ENCODE results near the gene KCNJ15.

DNA sequence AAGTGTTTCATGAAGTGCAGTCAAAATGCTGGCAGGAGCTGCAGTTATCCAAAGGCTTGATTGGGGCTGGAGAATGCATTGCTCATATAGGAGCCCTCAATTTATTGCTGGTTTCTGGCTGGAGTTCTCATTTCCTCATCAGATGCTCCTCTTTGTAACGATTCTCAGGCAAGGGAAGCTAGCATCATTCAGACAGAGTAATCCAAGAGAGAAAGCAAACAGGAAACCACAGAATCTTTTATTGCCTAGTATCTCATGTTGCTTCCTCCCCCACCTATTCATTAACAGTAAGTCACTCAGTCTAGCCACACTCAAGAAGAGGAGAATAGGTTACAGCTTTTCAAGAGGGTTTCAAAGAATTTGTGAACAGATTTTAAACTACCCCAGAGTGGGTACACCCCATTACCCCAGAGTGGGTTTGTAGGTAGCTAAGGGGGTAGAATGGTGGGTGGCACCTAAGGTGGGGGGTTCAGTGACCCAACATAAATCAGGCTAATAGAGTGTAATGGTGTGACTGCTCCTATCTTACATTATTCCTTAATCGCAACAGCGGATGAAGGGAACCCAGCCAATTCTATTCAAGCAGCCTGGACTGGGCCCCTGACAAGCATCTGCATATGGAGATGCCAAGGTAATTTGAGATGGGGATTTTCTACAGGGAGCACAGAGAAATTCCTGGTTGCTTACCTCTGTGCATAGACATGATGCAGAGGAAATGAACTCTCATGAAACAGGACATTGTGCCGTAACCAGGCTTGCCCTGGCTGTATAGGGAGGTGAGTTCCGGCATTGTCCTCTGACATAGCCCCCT, 67.1 kb downstream of the KCNJ15 start:
- no peak for TF ChIP-seq EZH2 (IDR thresholded peaks at IDR 0.05; ENCODE audit: borderline replicate concordance, insufficient read depth, low read length, poor library complexity, severe bottlenecking)
- TF ChIP-seq, protein P1, sequence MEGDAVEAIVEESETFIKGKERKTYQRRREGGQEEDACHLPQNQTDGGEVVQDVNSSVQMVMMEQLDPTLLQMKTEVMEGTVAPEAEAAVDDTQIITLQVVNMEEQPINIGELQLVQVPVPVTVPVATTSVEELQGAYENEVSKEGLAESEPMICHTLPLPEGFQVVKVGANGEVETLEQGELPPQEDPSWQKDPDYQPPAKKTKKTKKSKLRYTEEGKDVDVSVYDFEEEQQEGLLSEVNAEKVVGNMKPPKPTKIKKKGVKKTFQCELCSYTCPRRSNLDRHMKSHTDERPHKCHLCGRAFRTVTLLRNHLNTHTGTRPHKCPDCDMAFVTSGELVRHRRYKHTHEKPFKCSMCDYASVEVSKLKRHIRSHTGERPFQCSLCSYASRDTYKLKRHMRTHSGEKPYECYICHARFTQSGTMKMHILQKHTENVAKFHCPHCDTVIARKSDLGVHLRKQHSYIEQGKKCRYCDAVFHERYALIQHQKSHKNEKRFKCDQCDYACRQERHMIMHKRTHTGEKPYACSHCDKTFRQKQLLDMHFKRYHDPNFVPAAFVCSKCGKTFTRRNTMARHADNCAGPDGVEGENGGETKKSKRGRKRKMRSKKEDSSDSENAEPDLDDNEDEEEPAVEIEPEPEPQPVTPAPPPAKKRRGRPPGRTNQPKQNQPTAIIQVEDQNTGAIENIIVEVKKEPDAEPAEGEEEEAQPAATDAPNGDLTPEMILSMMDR (IDR thresholded peaks at IDR 0.05; ENCODE audit: poor library complexity, severe bottlenecking): no peak
- no peak for TF ChIP-seq MXI1 (conservative IDR thresholded peaks at IDR 0.05; ENCODE audit: poor library complexity, severe bottlenecking)
- TF ChIP-seq, protein P2, sequence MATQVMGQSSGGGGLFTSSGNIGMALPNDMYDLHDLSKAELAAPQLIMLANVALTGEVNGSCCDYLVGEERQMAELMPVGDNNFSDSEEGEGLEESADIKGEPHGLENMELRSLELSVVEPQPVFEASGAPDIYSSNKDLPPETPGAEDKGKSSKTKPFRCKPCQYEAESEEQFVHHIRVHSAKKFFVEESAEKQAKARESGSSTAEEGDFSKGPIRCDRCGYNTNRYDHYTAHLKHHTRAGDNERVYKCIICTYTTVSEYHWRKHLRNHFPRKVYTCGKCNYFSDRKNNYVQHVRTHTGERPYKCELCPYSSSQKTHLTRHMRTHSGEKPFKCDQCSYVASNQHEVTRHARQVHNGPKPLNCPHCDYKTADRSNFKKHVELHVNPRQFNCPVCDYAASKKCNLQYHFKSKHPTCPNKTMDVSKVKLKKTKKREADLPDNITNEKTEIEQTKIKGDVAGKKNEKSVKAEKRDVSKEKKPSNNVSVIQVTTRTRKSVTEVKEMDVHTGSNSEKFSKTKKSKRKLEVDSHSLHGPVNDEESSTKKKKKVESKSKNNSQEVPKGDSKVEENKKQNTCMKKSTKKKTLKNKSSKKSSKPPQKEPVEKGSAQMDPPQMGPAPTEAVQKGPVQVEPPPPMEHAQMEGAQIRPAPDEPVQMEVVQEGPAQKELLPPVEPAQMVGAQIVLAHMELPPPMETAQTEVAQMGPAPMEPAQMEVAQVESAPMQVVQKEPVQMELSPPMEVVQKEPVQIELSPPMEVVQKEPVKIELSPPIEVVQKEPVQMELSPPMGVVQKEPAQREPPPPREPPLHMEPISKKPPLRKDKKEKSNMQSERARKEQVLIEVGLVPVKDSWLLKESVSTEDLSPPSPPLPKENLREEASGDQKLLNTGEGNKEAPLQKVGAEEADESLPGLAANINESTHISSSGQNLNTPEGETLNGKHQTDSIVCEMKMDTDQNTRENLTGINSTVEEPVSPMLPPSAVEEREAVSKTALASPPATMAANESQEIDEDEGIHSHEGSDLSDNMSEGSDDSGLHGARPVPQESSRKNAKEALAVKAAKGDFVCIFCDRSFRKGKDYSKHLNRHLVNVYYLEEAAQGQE (IDR thresholded peaks at IDR 0.05; ENCODE audit: borderline replicate concordance): no peak
- TF ChIP-seq RAD21 (conservative IDR thresholded peaks at IDR 0.05): no peak
- TF ChIP-seq POLR2AphosphoS5 (IDR thresholded peaks at IDR 0.05): no peak
- no peak for TF ChIP-seq TAF1 (IDR thresholded peaks at IDR 0.05; ENCODE audit: low read depth)
- TF ChIP-seq EP300 (conservative IDR thresholded peaks at IDR 0.05; ENCODE audit: poor library complexity, severe bottlenecking): no peak
